Hindlimb muscle (tissue), 1 donor: Measurements from ENCODE around the gene LGALS14. TPM values are rescaled to one million over a fixed set of nuclear protein-coding genes. Genes with fewer than 3 reads are reported as not detected.
A peak's percentile ranks its signal among the peaks of the same experiment; 100 is the strongest.
"Not testable (repeated sequence)": the region's sequence is repeated elsewhere in the genome, so short reads cannot be mapped to it uniquely, and the experiment has no call there.

Experiments used
- DNase-seq: peaks from one replicate; pipeline ENCODE4 v3.0.0-alpha.2; 2013
- polyA plus RNA-seq: library from polyadenylated mRNA; unstranded; fragments of 120-200 nt; gene quantifications from one replicate; pipeline ENCODE4 v1.2.1, GENCODE V29; 2013; ENCODE audit not compliant: insufficient read length

LGALS14 gene
- polyA plus RNA-seq = not detected

- DNase-seq = no peak
These were observed at the start of gene LGALS14 for GRCh38 chr19:39704181-39705044. LGALS14 (plus strand) TSS chr19:39704481; CDS start chr19:39704529, 48 bp downstream.

- no peak for DNase-seq
These were observed 48.7 kb upstream of the LGALS14 start, which contains the start of gene LGALS16 for GRCh38 chr19:39655613-39656012. LGALS16 (plus strand) TSS chr19:39655913; CDS start chr19:39655962, 49 bp downstream.

GRCh38 chr19:39659791-39660190 lies 44.5 kb upstream of the LGALS14 start:
- no peak for DNase-seq

- DNase-seq = no peak
These were observed 43.6 kb upstream of the LGALS14 start for GRCh38 chr19:39660661-39661060.

- DNase-seq = no peak
These were observed 42.7 kb upstream of the LGALS14 start for GRCh38 chr19:39661565-39661964.

GRCh38 chr19:39669860-39670259 lies 34.4 kb upstream of the LGALS14 start:
- not testable (repeated sequence) for DNase-seq

- no peak for DNase-seq
These were observed 33.3 kb upstream of the LGALS14 start for GRCh38 chr19:39670998-39671397.

GRCh38 chr19:39671739-39672363 lies 32.4 kb upstream of the LGALS14 start:
- no peak for DNase-seq

GRCh38 chr19:39672473-39672872 lies 31.8 kb upstream of the LGALS14 start:
- no peak for DNase-seq

GRCh38 chr19:39673862-39674261 lies 30.4 kb upstream of the LGALS14 start:
- DNase-seq = not testable (repeated sequence)

GRCh38 chr19:39676004-39676403 lies 28.3 kb upstream of the LGALS14 start:
- DNase-seq = no peak

GRCh38 chr19:39677961-39678889 lies 26.1 kb upstream of the LGALS14 start:
- DNase-seq = no peak

- DNase-seq = peak; percentile 11
These were observed 25.1 kb upstream of the LGALS14 start for GRCh38 chr19:39679056-39679790.

- DNase-seq = no peak
These were observed 24.5 kb upstream of the LGALS14 start for GRCh38 chr19:39679791-39680168.

- DNase-seq = no peak
These were observed 23.7 kb upstream of the LGALS14 start for GRCh38 chr19:39680593-39680992.

- no peak for DNase-seq
These were observed 22.9 kb upstream of the LGALS14 start for GRCh38 chr19:39681416-39681815.

GRCh38 chr19:39684267-39684666 lies 20.0 kb upstream of the LGALS14 start:
- no peak for DNase-seq

- DNase-seq = no peak
These were observed 17.5 kb upstream of the LGALS14 start for GRCh38 chr19:39686739-39687138.

GRCh38 chr19:39688637-39689036 lies 15.6 kb upstream of the LGALS14 start:
- DNase-seq = not testable (repeated sequence)

- DNase-seq = no peak
These were observed 12.1 kb upstream of the LGALS14 start for GRCh38 chr19:39692166-39692565.

GRCh38 chr19:39692822-39693221 lies 11.5 kb upstream of the LGALS14 start:
- DNase-seq = no peak

GRCh38 chr19:39695759-39696158 lies 8.5 kb upstream of the LGALS14 start:
- no peak for DNase-seq
